ENCODE results near the gene BRPF1.

The BRPF1 gene

DNA sequence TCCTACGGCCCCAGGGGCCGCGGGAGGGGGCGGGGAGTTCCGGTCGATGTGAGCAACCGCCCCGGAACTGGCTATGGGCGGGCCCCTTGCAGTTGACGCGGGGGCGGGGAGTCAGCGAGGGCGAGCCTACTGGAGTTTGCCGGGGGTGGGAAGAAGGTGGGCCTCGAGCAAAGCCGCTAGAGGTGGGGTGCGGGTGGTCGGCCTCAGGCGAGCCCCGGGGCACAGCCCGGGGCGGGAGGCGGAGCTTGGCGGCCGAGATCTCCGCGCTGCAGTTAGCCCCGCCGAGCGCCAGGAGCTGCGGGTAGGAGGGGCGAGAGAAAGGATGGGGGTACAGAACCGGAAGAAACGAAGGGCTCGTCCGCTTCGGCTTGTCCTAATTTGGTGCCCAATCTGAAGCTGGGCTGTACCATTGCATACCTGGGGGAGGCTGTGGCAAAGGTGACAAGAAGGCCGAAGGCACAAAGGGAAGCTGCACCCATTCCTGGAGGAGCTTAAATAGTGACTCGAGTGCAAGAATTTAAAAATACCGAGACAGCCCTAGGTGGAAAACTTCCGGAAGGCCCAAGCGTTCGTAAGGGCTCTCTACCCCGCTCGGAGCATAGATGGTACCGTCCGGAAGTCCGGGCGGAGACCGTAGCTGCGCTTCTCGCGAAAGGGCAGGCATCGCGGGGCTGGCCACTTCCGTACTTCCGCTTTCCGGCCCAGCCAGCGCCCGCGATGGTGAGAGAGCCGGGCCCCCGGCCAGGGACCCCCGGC lies 61.0 kb downstream of the BRPF1 start, which contains the start of the genes ARPC4 and TADA3:
TSS of gene ARPC4 (plus strand) at position 678 of the 756 bp plus-strand sequence. CDS start at position 718, 40 bp downstream.
TSS of gene TADA3 (minus strand) at position 69 of the 756 bp plus-strand sequence. CDS start 1,007 bp downstream, outside the sequence.
- DNase-seq, result peak; percentile 88 to 92

- DNase-seq, result no peak
These were observed 61.7 kb downstream of the BRPF1 start for GRCh38 chr3:9793161-9793781.

GRCh38 chr3:9794400-9794799 lies 62.9 kb downstream of the BRPF1 start:
- DNase-seq, result no peak

DNA sequence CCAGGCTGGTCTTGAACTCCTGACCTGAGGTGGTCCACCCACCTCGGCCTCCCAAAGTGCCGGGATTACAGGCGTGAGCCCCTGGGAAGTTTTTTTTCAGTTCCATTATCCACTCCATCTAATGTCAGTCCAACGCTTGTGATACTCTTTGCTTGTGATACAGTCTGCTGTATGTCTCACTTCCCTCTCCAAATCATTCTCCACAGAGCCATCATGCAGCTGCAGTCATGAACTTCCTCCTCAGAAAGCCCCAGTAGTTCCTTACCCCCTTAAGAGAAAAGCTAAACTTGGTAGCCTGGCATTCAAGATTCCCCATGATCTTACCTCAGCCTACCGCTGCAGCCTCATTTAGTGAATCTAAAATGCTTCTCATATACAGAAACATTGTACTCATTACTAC lies 63.7 kb downstream of the BRPF1 start:
- DNase-seq, result no peak

GRCh38 chr3:9797196-9797945 lies 65.8 kb downstream of the BRPF1 start:
- DNase-seq, result no peak

Data from stimulated activated CD4-positive, alpha-beta T cell treated with anti-CD3 and anti-CD28 coated beads, Interleukin-4, amount 100 ng/mL, for 4 hours (primary cell).